Measurements from ENCODE around the gene CHAF1A. TPM values are rescaled to one million over a fixed set of nuclear protein-coding genes. Genes with fewer than 3 reads are reported as not detected.

CHAF1A gene
- total RNA-seq, 4 donors from 2014 or later, result 8.5 to 28.9 (median 11.1) TPM

GRCh38 chr19:4386041-4386782, 16.2 kb upstream of the CHAF1A start:
- peaks cover 13 to 36% (median 26%) of the 10 kb centered on the region in 4 donors for H3K4me1 ChIP-seq
- no peak overlapping the region for H3K27ac ChIP-seq

GRCh38 chr19:4388337-4389063, 13.9 kb upstream of the CHAF1A start:
- peaks cover 20 to 56% (median 36%) of the 10 kb centered on the region in 4 donors for H3K4me1 ChIP-seq
- 81 to 86% methylated on average over 4 to 14 of the region's 16 CpGs for WGBS, 2 donors (ENCODE audit: low coverage in 1 of 2)
- peaks cover 0 to 6% (median 0%) of the 10 kb centered on the region in 4 donors for H3K36me3 ChIP-seq
- H3K4me3 ChIP-seq, result no peak overlapping the region
- intact Hi-C loops (cut with DNase I; ENCODE audit: low total_unique reads), result no loop called here
- no peaks in the 10 kb centered on the region for H3K27me3 ChIP-seq
- no peaks in the 10 kb centered on the region for H3K9me3 ChIP-seq
- no peak for DNase-seq
- H3K27ac ChIP-seq, result peak overlapping the region in 3 of 4 donors; percentile 64 to 76 (median 70)
- TF ChIP-seq CTCF (IDR thresholded peaks at IDR 0.05) (no peak), EP300 (IDR thresholded peaks at IDR 0.05; ENCODE audit: low read depth) (no peak), POLR2A (IDR thresholded peaks at IDR 0.05) (no peak), POLR2AphosphoS5 (IDR thresholded peaks at IDR 0.05) (no peak)
- in situ Hi-C loops (cut with MboI; ENCODE audit: low pct_ligation_motif_present in 1 of 4, low pct_unique_long_range_greater_than_20kb in 1 of 4, low sequenced_read_pairs in 3 of 4), result no loop called here

More at GRCh38 chr19:4386041-4386782, 16.2 kb upstream of the CHAF1A start:
- no peaks in the 10 kb centered on the region for H3K27me3 ChIP-seq
- H3K36me3 ChIP-seq, result peaks cover 0 to 6% (median 0%) of the 10 kb centered on the region in 4 donors
- no peaks in the 10 kb centered on the region for H3K9me3 ChIP-seq
- no peak for DNase-seq
- no peak overlapping the region for H3K4me3 ChIP-seq
- TF ChIP-seq POLR2A (IDR thresholded peaks at IDR 0.05), result no peak
- TF ChIP-seq CTCF (IDR thresholded peaks at IDR 0.05), result peak in 1 of 5 experiments; percentile 14
- 92% methylated on average over 13 of the region's 13 CpGs; no CpG with 5 or more reads in 1 of the 2 donors for WGBS, 2 donors (ENCODE audit: low coverage in 1 of 2)
- in situ Hi-C loops (cut with MboI; ENCODE audit: low pct_ligation_motif_present in 1 of 4, low pct_unique_long_range_greater_than_20kb in 1 of 4, low sequenced_read_pairs in 3 of 4), result no loop called here
- intact Hi-C loops (cut with DNase I; ENCODE audit: low total_unique reads), result no loop called here

GRCh38 chr19:4389064-4389375, 13.4 kb upstream of the CHAF1A start:
- no peak for TF ChIP-seq POLR2A (IDR thresholded peaks at IDR 0.05)
- TF ChIP-seq POLR2AphosphoS5 (IDR thresholded peaks at IDR 0.05), result no peak
- no peak for TF ChIP-seq EP300 (IDR thresholded peaks at IDR 0.05; ENCODE audit: low read depth)
- Histone ChIP-seq H3K4me1 (peaks cover 23 to 61% (median 39%) of the 10 kb centered on the region in 4 donors), H3K4me3 (no peak overlapping the region), H3K27ac (peak overlapping the region; percentile 64 to 76 (median 70)), H3K9me3 (no peaks in the 10 kb centered on the region), H3K27me3 (no peaks in the 10 kb centered on the region), H3K36me3 (peaks cover 0 to 6% (median 0%) of the 10 kb centered on the region in 4 donors)
- intact Hi-C loops (cut with DNase I; ENCODE audit: low total_unique reads), result no loop called here
- in situ Hi-C loops (cut with MboI; ENCODE audit: low pct_ligation_motif_present in 1 of 4, low pct_unique_long_range_greater_than_20kb in 1 of 4, low sequenced_read_pairs in 3 of 4), result no loop called here
- WGBS, 2 donors (ENCODE audit: low coverage in 1 of 2), result 87% methylated on average over 5 of the region's 9 CpGs; no CpG with 5 or more reads in 1 of the 2 donors
- no peak for DNase-seq

GRCh38 chr19:4389511-4390016, 12.9 kb upstream of the CHAF1A start:
- intact Hi-C loops (cut with DNase I; ENCODE audit: low total_unique reads) (no loop called here), in situ Hi-C loops (cut with MboI; ENCODE audit: low pct_ligation_motif_present in 1 of 4, low pct_unique_long_range_greater_than_20kb in 1 of 4, low sequenced_read_pairs in 3 of 4) (no loop called here)
- no peak for TF ChIP-seq EP300 (IDR thresholded peaks at IDR 0.05; ENCODE audit: low read depth)
- TF ChIP-seq POLR2AphosphoS5 (IDR thresholded peaks at IDR 0.05), result no peak
- TF ChIP-seq POLR2A (IDR thresholded peaks at IDR 0.05), result no peak
- TF ChIP-seq CTCF (IDR thresholded peaks at IDR 0.05), result no peak
- Histone ChIP-seq H3K36me3 (peaks cover 0 to 6% (median 0%) of the 10 kb centered on the region in 4 donors), H3K4me1 (peaks cover 23 to 66% (median 41%) of the 10 kb centered on the region in 4 donors), H3K27me3 (no peaks in the 10 kb centered on the region), H3K9me3 (no peaks in the 10 kb centered on the region), H3K27ac (peak overlapping the region; percentile 64 to 76 (median 70)), H3K4me3 (no peak overlapping the region)
- WGBS, 2 donors (ENCODE audit: low coverage in 1 of 2), result 71% methylated on average over 17 of the region's 17 CpGs; no CpG with 5 or more reads in 1 of the 2 donors
- no peak for DNase-seq
